22Rv1 (cell line): ENCODE data around the gene STPG2.

ENCODE experiments used
- ZFX ChIP-seq: fragments of 450-650 bp; IDR thresholded peaks from 2 replicates; pipeline ENCODE4 v1.6.1; 2017; ENCODE audit warnings: antibody characterized with exemption, borderline replicate concordance
- TF ChIP-seq, protein P1 (sequence below): fragments of 450-650 bp; IDR thresholded peaks from 2 replicates; pipeline ENCODE4 v1.5.1; 2017; ENCODE audit warnings: mild to moderate bottlenecking

DNA sequence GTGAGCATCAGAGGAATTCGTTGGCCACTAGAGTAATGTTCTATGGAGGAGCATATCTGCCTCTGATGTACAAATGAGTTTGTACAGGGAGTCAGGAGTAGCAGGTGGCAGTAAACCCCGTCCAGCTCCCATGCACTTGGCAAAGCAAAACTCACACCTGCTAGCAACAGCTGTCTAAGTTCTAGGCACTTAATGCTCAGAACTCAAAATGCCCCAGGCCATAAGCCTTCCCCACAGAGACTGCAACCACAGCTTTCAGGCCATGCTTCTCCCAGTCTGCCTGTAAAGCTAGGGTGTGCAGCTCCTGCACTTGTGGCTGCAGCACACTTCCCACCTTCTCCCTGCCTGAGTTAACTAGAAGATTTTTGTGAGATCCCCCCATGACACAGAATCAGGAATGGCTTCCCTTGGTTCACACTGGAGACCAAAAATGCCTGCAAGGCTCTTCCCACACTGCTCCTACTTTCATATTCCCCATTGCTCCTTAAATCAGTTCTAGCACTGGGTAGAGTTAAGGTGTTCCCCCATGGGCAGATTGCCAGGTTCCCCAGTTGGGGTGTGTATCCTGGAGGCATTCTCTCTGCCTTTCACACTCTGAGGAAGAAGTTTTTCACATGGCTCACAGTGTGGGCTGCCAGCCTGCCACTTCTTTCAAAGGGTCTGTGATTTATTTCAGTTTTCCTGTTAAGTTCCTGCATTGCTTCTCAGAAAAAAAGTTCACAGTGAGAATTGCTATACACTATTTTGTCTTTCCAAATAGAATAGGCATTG, 189.9 kb downstream of the STPG2 start:
- TF ChIP-seq, protein P1, sequence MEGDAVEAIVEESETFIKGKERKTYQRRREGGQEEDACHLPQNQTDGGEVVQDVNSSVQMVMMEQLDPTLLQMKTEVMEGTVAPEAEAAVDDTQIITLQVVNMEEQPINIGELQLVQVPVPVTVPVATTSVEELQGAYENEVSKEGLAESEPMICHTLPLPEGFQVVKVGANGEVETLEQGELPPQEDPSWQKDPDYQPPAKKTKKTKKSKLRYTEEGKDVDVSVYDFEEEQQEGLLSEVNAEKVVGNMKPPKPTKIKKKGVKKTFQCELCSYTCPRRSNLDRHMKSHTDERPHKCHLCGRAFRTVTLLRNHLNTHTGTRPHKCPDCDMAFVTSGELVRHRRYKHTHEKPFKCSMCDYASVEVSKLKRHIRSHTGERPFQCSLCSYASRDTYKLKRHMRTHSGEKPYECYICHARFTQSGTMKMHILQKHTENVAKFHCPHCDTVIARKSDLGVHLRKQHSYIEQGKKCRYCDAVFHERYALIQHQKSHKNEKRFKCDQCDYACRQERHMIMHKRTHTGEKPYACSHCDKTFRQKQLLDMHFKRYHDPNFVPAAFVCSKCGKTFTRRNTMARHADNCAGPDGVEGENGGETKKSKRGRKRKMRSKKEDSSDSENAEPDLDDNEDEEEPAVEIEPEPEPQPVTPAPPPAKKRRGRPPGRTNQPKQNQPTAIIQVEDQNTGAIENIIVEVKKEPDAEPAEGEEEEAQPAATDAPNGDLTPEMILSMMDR = no peak
- no peak for TF ChIP-seq ZFX
